K562 (cell line): ENCODE measurements around the gene EMC8.

Experiments used
- TF ChIP-seq, protein P1 (sequence below): sonication (generic); formaldehyde crosslinking; IDR thresholded peaks from 2 replicates; pipeline ENCODE4 v1.8.1; 2023; ENCODE audit warnings: mild to moderate bottlenecking, missing genetic modification reagents
- TF ChIP-seq, protein P2 (sequence below): sonication (generic); formaldehyde crosslinking; IDR thresholded peaks from 2 replicates; pipeline ENCODE4 v1.9.0; 2022; ENCODE audit warnings: mild to moderate bottlenecking, missing genetic modification reagents

DNA sequence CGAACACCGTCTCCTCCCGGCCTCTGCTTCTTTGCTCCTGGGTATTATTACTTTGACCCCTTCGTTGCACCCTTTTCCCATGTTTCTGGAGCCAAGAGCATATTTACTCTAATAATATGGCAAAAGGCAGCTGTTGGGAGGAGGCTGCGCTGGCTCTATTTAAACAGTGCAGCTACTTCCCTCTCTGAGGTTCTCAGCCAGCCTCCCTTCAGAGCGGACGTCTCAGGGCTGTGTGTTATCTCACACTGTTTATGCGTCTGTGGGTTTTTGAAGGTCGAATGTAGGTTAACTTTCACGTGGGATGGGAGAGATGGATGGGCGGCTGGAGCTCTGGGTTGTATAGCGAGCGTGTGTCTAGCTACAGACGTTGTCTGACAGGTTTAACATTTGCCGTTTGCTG lies 45.4 kb upstream of the EMC8 start:
- TF ChIP-seq, protein P1, sequence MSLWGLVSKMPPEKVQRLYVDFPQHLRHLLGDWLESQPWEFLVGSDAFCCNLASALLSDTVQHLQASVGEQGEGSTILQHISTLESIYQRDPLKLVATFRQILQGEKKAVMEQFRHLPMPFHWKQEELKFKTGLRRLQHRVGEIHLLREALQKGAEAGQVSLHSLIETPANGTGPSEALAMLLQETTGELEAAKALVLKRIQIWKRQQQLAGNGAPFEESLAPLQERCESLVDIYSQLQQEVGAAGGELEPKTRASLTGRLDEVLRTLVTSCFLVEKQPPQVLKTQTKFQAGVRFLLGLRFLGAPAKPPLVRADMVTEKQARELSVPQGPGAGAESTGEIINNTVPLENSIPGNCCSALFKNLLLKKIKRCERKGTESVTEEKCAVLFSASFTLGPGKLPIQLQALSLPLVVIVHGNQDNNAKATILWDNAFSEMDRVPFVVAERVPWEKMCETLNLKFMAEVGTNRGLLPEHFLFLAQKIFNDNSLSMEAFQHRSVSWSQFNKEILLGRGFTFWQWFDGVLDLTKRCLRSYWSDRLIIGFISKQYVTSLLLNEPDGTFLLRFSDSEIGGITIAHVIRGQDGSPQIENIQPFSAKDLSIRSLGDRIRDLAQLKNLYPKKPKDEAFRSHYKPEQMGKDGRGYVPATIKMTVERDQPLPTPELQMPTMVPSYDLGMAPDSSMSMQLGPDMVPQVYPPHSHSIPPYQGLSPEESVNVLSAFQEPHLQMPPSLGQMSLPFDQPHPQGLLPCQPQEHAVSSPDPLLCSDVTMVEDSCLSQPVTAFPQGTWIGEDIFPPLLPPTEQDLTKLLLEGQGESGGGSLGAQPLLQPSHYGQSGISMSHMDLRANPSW (CRISPR knock-in tag) = no peak
- TF ChIP-seq, protein P2, sequence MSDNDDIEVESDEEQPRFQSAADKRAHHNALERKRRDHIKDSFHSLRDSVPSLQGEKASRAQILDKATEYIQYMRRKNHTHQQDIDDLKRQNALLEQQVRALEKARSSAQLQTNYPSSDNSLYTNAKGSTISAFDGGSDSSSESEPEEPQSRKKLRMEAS (CRISPR knock-in tag) = no peak
